ENCODE results near the gene ERCC4. TPM values are rescaled to one million over a fixed set of nuclear protein-coding genes. Genes with fewer than 3 reads are reported as not detected.

The ERCC4 gene
- total RNA-seq, 1 donor from 2014 or later: 11.4 TPM

DNA sequence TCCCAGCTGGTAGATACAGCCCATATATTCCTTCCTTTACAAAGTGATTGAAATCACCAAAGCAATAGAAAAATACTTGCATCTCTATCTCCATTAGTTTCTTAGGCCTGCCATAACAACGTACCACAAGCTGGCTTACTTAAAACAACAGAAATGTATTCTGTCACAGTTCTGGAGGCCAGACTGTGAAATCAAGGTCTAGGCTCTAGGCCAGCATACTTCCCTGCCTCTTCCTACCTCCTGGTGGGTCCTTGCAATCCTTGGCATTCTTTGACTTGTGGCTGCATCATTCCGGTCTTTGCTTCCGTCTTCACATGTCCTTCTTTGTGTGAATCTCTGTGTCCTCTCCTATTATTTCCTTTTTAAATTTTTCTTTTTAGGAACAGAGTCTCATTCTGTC is 62.5 kb downstream of the ERCC4 start:
- Mint-ChIP-seq H3K4me3 (no peak overlapping the region), H3K9me3 (peaks cover 15% of the 10 kb centered on the region), H3K4me1 (peaks cover 8% of the 10 kb centered on the region), H3K27me3 (ENCODE audit: insufficient read depth, low read depth) (no peaks in the 10 kb centered on the region), H3K27ac (no peak overlapping the region), H3K36me3 (no peaks in the 10 kb centered on the region)
- Histone ChIP-seq H3K4me1 (no peaks in the 10 kb centered on the region), H4K20me1 (ENCODE audit: low read depth) (no peaks in the 10 kb centered on the region), H3F3A (ENCODE audit: low read depth) (no peaks in the 10 kb centered on the region), H3K36me3 (no peaks in the 10 kb centered on the region), H3K9ac (no peak overlapping the region), H3K27ac (no peak overlapping the region), H3K4me3 (no peak overlapping the region), H3K27me3 (no peaks in the 10 kb centered on the region), H3K9me3 (ENCODE audit: low read depth) (no peaks in the 10 kb centered on the region), H3K4me2 (no peak overlapping the region), H2AFZ (replicated peaks) (no peak overlapping the region), H3K79me2 (ENCODE audit: low read depth) (no peaks in the 10 kb centered on the region)
- TF ChIP-seq, protein P1, sequence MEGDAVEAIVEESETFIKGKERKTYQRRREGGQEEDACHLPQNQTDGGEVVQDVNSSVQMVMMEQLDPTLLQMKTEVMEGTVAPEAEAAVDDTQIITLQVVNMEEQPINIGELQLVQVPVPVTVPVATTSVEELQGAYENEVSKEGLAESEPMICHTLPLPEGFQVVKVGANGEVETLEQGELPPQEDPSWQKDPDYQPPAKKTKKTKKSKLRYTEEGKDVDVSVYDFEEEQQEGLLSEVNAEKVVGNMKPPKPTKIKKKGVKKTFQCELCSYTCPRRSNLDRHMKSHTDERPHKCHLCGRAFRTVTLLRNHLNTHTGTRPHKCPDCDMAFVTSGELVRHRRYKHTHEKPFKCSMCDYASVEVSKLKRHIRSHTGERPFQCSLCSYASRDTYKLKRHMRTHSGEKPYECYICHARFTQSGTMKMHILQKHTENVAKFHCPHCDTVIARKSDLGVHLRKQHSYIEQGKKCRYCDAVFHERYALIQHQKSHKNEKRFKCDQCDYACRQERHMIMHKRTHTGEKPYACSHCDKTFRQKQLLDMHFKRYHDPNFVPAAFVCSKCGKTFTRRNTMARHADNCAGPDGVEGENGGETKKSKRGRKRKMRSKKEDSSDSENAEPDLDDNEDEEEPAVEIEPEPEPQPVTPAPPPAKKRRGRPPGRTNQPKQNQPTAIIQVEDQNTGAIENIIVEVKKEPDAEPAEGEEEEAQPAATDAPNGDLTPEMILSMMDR (IDR thresholded peaks at IDR 0.05): no peak
- TF ChIP-seq EZH2phosphoT487 (IDR thresholded peaks at IDR 0.05) (no peak), EZH2 (IDR thresholded peaks at IDR 0.05) (no peak)
- DNase-seq (ENCODE audit: low spot score): no peak

DNA sequence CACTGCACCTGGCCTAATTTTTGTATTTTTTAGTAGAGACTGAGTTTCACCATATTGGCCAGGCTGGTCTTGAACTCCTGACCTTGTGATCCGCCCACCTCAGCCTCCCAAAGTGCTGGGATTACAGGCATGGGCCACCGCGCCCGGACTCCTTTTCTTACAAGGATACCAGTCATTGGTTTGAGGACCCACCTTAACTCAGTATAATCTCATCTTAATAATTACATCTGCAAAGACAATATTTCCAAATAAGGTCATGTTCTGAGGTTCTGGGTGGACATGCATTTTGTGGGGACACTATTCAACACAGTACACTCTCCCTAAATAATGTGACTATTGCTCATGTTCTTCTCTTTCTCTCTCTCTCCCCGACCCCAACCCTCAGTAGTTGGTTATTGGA is 63.7 kb downstream of the ERCC4 start:
- Histone ChIP-seq H3K4me3 (no peak overlapping the region), H3K9ac (no peak overlapping the region), H3K79me2 (ENCODE audit: low read depth) (no peaks in the 10 kb centered on the region), H3K27ac (no peak overlapping the region), H2AFZ (replicated peaks) (no peak overlapping the region), H3K36me3 (no peaks in the 10 kb centered on the region), H3K9me3 (ENCODE audit: low read depth) (no peaks in the 10 kb centered on the region), H3K4me2 (no peak overlapping the region), H3K4me1 (no peaks in the 10 kb centered on the region), H3F3A (ENCODE audit: low read depth) (no peaks in the 10 kb centered on the region), H3K27me3 (no peaks in the 10 kb centered on the region), H4K20me1 (ENCODE audit: low read depth) (no peaks in the 10 kb centered on the region)
- no peak for DNase-seq (ENCODE audit: low spot score)
- Mint-ChIP-seq H3K36me3 (no peaks in the 10 kb centered on the region), H3K4me3 (no peak overlapping the region), H3K4me1 (peaks cover 8% of the 10 kb centered on the region), H3K27ac (peak overlapping the region; percentile 7), H3K9me3 (peaks cover 15% of the 10 kb centered on the region), H3K27me3 (ENCODE audit: insufficient read depth, low read depth) (no peaks in the 10 kb centered on the region)
- TF ChIP-seq EZH2phosphoT487 (IDR thresholded peaks at IDR 0.05) (no peak), EZH2 (IDR thresholded peaks at IDR 0.05) (no peak)
- TF ChIP-seq, protein P1 (IDR thresholded peaks at IDR 0.05): no peak

DNA sequence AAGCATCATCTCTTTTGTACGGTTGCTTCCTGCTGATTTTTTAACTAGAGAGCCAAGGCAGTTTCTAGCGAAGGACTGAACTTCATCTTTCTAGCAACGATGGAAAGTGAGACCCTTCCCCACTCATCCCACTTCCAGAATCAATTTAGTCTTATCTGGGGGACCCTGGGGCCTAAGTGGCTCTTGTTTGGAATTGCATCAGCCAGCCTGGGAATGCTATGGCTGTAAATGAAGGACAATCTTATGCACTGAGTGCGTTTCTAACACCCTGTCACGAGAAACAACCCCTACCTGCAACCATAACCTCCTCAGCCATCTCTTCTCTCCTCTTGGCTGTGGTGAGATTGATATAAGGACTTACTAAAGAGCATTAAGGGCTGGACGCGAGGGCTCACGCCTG is 64.8 kb downstream of the ERCC4 start:
- peak overlapping the region; percentile 21 for H3K27ac Mint-ChIP-seq

More for the DNA sequence above, 64.8 kb downstream of the ERCC4 start:
- H3K4me1 ChIP-seq: no peaks in the 10 kb centered on the region
- Mint-ChIP-seq H3K4me1 (peaks cover 8% of the 10 kb centered on the region), H3K4me3 (no peak overlapping the region), H3K9me3 (peaks cover 10% of the 10 kb centered on the region), H3K36me3 (no peaks in the 10 kb centered on the region), H3K27me3 (ENCODE audit: insufficient read depth, low read depth) (no peaks in the 10 kb centered on the region)
- H3K4me2 ChIP-seq: no peak overlapping the region
- no peaks in the 10 kb centered on the region for H3F3A ChIP-seq (ENCODE audit: low read depth)
- H3K27ac ChIP-seq: no peak overlapping the region
- H3K27me3 ChIP-seq: no peaks in the 10 kb centered on the region
- no peaks in the 10 kb centered on the region for H4K20me1 ChIP-seq (ENCODE audit: low read depth)
- no peak for DNase-seq (ENCODE audit: low spot score)
- H3K36me3 ChIP-seq: no peaks in the 10 kb centered on the region
- no peak overlapping the region for H2AFZ ChIP-seq (replicated peaks)
- H3K9me3 ChIP-seq (ENCODE audit: low read depth): no peaks in the 10 kb centered on the region
- TF ChIP-seq EZH2 (IDR thresholded peaks at IDR 0.05) (no peak), EZH2phosphoT487 (IDR thresholded peaks at IDR 0.05) (no peak)
- TF ChIP-seq, protein P1 (IDR thresholded peaks at IDR 0.05): no peak
- H3K4me3 ChIP-seq: no peak overlapping the region
- no peaks in the 10 kb centered on the region for H3K79me2 ChIP-seq (ENCODE audit: low read depth)
- no peak overlapping the region for H3K9ac ChIP-seq

Data from neural progenitor cell (in vitro differentiated cells).